ENCODE results near the gene ERCC6L2. TPM values are rescaled to one million over a fixed set of nuclear protein-coding genes. Genes with fewer than 3 reads are reported as not detected.

Gene ERCC6L2
- total and polyA plus RNA-seq, 2 donors: 13.3 to 67.0 TPM

DNA sequence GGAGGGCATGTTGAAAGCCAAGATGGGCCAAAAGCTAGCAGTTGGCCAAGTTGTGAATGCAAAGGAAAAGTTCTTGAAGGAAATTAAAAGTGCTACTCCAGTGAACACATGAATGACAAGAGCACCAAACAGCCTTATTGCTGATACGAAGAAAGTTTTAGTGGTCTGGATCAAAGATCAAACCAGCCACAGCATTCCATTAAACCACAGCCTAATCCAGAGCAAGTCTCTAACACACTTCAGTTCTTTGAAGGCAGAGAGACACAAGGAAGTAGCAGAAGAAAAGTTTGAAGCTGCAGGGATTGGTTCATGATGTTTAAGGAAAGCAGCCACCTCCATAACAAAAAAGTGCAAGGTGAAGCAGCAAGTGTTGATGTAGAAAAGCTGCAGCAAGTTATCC is 71.6 kb downstream of the ERCC6L2 start:
- WGBS: 98% methylated on average over 1 of the region's 1 CpG
- DNase-seq (ENCODE audit: low read depth in 6 of 9, low spot score in 9 of 9): no peak
- Histone ChIP-seq H3K27me3 (ENCODE audit: control insufficient read depth in 2 of 2, insufficient read depth in 1 of 2, low read length in 1 of 2) (no peaks in the 10 kb centered on the region), H3K36me3 (ENCODE audit: control insufficient read depth in 2 of 2, insufficient read depth in 2 of 2, low read length in 1 of 2) (peaks cover 8 to 16% of the 10 kb centered on the region in 2 donors), H3K4me1 (ENCODE audit: control insufficient read depth in 2 of 2, insufficient read depth in 2 of 2, low read length in 2 of 2) (no peaks in the 10 kb centered on the region), H3K27ac (ENCODE audit: low read depth in 1 of 2, low read length in 1 of 2) (no peak overlapping the region), H3K4me3 (ENCODE audit: low read length in 2 of 2) (no peak overlapping the region), H3K9me3 (ENCODE audit: control insufficient read depth in 2 of 2, insufficient read depth in 1 of 2, low read length in 1 of 2) (peaks cover 4 to 5% of the 10 kb centered on the region in 2 donors)

DNA sequence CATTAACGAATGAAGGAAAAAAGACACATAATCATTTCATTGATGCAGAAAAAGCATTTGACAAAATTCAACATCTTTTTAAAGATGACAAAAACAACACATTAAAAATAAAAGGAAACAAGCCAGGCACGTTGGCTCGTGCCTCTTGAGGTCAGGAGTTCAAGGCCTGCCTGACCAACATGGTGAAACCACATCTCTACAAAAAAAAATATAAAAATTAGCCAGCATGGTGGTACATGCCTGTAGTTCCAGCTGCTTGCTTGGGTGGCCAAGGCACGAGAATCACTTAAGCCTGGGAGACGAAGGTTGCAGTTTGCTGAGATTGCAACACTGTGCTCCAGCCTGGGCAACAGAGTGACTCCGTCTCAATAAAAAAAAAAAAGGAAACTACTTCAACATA is 77.0 kb downstream of the ERCC6L2 start:
- H3K27ac ChIP-seq (ENCODE audit: low read depth in 1 of 2, low read length in 1 of 2): no peak overlapping the region
- no peak overlapping the region for H3K4me3 ChIP-seq (ENCODE audit: low read length in 2 of 2)
- H3K4me1 ChIP-seq (ENCODE audit: control insufficient read depth in 2 of 2, insufficient read depth in 2 of 2, low read length in 2 of 2): no peaks in the 10 kb centered on the region
- 97% methylated on average over 6 of the region's 6 CpGs for WGBS
- H3K27me3 ChIP-seq (ENCODE audit: control insufficient read depth in 2 of 2, insufficient read depth in 1 of 2, low read length in 1 of 2): no peaks in the 10 kb centered on the region
- peaks cover 8 to 10% of the 10 kb centered on the region in 2 donors for H3K36me3 ChIP-seq (ENCODE audit: control insufficient read depth in 2 of 2, insufficient read depth in 2 of 2, low read length in 1 of 2)
- peaks cover 0 to 4% of the 10 kb centered on the region in 2 donors for H3K9me3 ChIP-seq (ENCODE audit: control insufficient read depth in 2 of 2, insufficient read depth in 1 of 2, low read length in 1 of 2)
- no peak for DNase-seq (ENCODE audit: low read depth in 6 of 9, low spot score in 9 of 9)

DNA sequence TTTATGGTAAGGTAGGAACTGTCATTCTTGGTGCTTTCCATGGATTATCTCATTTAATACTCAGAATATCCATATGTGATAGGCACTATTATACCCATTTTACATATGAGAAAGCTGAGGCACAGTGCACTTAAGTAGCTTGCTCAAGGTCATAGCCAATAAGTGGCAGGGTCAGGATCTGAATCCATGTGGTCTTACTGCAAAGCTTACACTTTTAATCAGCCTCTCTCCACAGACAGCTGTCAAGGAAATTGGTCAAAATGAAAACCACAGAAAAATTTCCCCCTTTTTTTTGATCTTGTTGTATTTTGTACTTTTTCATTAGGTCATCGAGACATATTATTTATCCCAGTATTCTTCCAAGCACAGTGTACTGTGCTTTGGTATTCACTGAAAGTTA is 78.5 kb downstream of the ERCC6L2 start:
- H3K4me1 ChIP-seq (ENCODE audit: control insufficient read depth in 2 of 2, insufficient read depth in 2 of 2, low read length in 2 of 2): no peaks in the 10 kb centered on the region
- no peaks in the 10 kb centered on the region for H3K27me3 ChIP-seq (ENCODE audit: control insufficient read depth in 2 of 2, insufficient read depth in 1 of 2, low read length in 1 of 2)
- no peak overlapping the region for H3K4me3 ChIP-seq (ENCODE audit: low read length in 2 of 2)
- WGBS: 94% methylated on average over 1 of the region's 1 CpG
- H3K27ac ChIP-seq (ENCODE audit: low read depth in 1 of 2, low read length in 1 of 2): no peak overlapping the region
- no peak for DNase-seq (ENCODE audit: low read depth in 6 of 9, low spot score in 9 of 9)
- no peaks in the 10 kb centered on the region for H3K9me3 ChIP-seq (ENCODE audit: control insufficient read depth in 2 of 2, insufficient read depth in 1 of 2, low read length in 1 of 2)
- H3K36me3 ChIP-seq (ENCODE audit: control insufficient read depth in 2 of 2, insufficient read depth in 2 of 2, low read length in 1 of 2): peaks cover 8 to 10% of the 10 kb centered on the region in 2 donors

DNA sequence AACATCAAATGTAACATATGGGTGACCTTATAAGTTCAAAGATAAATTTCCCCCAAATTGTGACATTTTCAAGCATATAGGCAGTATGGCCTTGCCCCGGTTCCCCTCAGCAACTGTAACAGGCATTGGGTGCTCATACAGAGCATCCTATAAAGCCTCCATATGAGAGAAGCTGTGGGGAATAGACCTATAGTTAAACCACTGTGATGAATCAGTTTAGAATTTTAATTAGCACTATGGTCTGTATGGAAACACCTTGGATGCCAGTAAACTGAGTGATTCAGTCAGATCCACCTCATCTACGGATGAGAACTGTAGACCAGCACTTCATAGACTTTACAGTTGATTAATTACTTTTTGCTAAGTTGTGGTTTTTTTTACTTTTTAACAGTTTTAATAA is 79.4 kb downstream of the ERCC6L2 start:
- WGBS: 98% methylated on average over 2 of the region's 2 CpGs
- H3K4me1 ChIP-seq (ENCODE audit: control insufficient read depth in 2 of 2, insufficient read depth in 2 of 2, low read length in 2 of 2): no peaks in the 10 kb centered on the region
- H3K9me3 ChIP-seq (ENCODE audit: control insufficient read depth in 2 of 2, insufficient read depth in 1 of 2, low read length in 1 of 2): no peaks in the 10 kb centered on the region
- H3K27ac ChIP-seq (ENCODE audit: low read depth in 1 of 2, low read length in 1 of 2): no peak overlapping the region
- no peaks in the 10 kb centered on the region for H3K27me3 ChIP-seq (ENCODE audit: control insufficient read depth in 2 of 2, insufficient read depth in 1 of 2, low read length in 1 of 2)
- no peak overlapping the region for H3K4me3 ChIP-seq (ENCODE audit: low read length in 2 of 2)
- H3K36me3 ChIP-seq (ENCODE audit: control insufficient read depth in 2 of 2, insufficient read depth in 2 of 2, low read length in 1 of 2): peaks cover 8 to 10% of the 10 kb centered on the region in 2 donors
- DNase-seq (ENCODE audit: low read depth in 6 of 9, low spot score in 9 of 9): no peak

DNA sequence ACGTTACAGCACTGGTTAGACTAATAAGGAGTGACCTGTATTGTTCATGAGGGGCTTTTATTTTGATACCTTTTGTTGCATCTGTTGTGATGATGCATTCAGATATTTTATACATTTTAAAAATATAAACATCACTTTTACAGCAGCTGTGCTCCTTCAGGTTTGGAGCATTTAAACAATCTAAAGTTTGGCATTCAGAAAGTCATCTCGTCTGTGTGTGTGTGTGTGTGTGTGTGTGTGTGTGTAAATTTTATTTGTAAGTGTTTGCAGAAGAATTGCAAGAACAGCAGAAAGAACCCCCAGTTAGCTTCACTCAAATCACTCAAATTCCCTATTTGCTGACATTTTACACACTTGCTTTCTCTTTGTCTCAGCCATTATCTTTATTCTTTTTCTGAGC is 87.4 kb downstream of the ERCC6L2 start:
- Histone ChIP-seq H3K27me3 (ENCODE audit: control insufficient read depth in 2 of 2, insufficient read depth in 1 of 2, low read length in 1 of 2) (no peaks in the 10 kb centered on the region), H3K36me3 (ENCODE audit: control insufficient read depth in 2 of 2, insufficient read depth in 2 of 2, low read length in 1 of 2) (no peaks in the 10 kb centered on the region), H3K4me1 (ENCODE audit: control insufficient read depth in 2 of 2, insufficient read depth in 2 of 2, low read length in 2 of 2) (no peaks in the 10 kb centered on the region), H3K27ac (ENCODE audit: low read depth in 1 of 2, low read length in 1 of 2) (no peak overlapping the region), H3K9me3 (ENCODE audit: control insufficient read depth in 2 of 2, insufficient read depth in 1 of 2, low read length in 1 of 2) (no peaks in the 10 kb centered on the region), H3K4me3 (ENCODE audit: low read length in 2 of 2) (no peak overlapping the region)
- 98% methylated on average over 2 of the region's 2 CpGs for WGBS
- DNase-seq (ENCODE audit: low read depth in 6 of 9, low spot score in 9 of 9): no peak

DNA sequence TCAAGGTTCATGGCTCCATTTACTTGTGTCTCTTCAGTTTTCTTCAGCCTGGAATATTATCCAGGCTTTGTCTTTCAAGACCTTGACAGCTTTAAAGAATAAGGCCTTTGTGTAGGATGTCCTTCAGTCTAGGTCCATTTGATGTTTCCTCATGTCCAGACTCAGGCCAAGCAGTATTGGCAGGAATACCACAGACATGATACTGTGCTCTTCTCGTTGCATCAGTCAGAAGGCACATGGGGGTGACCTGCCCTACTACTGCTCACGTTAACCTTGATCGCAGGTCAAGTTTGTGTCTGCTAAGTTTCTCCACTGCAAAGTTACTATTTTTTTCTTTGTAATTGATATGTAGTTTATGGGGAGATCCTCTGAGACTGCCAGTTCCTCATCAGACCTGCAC is 88.2 kb downstream of the ERCC6L2 start:
- no peak overlapping the region for H3K4me3 ChIP-seq (ENCODE audit: low read length in 2 of 2)
- H3K36me3 ChIP-seq (ENCODE audit: control insufficient read depth in 2 of 2, insufficient read depth in 2 of 2, low read length in 1 of 2): no peaks in the 10 kb centered on the region
- no peak overlapping the region for H3K27ac ChIP-seq (ENCODE audit: low read depth in 1 of 2, low read length in 1 of 2)
- DNase-seq (ENCODE audit: low read depth in 6 of 9, low spot score in 9 of 9): no peak
- H3K27me3 ChIP-seq (ENCODE audit: control insufficient read depth in 2 of 2, insufficient read depth in 1 of 2, low read length in 1 of 2): no peaks in the 10 kb centered on the region
- H3K4me1 ChIP-seq (ENCODE audit: control insufficient read depth in 2 of 2, insufficient read depth in 2 of 2, low read length in 2 of 2): no peaks in the 10 kb centered on the region
- H3K9me3 ChIP-seq (ENCODE audit: control insufficient read depth in 2 of 2, insufficient read depth in 1 of 2, low read length in 1 of 2): no peaks in the 10 kb centered on the region
- 99% methylated on average over 3 of the region's 3 CpGs for WGBS

DNA sequence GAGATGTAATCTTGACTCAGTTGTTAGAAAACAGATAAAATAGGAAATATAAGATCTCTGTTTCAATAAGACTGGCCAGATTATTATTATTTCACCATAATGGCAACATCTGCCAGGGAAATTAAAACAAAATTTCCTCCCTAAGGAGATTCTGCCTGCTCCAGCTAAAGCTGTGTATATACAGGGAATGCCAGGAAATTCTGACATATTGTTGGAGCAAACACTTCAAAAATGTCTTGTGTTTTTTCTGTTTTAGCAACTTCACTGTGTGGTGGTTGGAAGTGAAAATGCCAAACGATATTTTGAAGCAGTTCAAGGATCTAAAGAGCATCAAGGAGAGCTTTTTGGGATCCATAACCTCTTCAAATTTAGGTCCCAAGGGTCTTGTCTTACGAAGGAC is 90.8 kb downstream of the ERCC6L2 start:
- Histone ChIP-seq H3K36me3 (ENCODE audit: control insufficient read depth in 2 of 2, insufficient read depth in 2 of 2, low read length in 1 of 2) (no peaks in the 10 kb centered on the region), H3K27me3 (ENCODE audit: control insufficient read depth in 2 of 2, insufficient read depth in 1 of 2, low read length in 1 of 2) (no peaks in the 10 kb centered on the region), H3K4me3 (ENCODE audit: low read length in 2 of 2) (no peak overlapping the region), H3K9me3 (ENCODE audit: control insufficient read depth in 2 of 2, insufficient read depth in 1 of 2, low read length in 1 of 2) (no peaks in the 10 kb centered on the region), H3K27ac (ENCODE audit: low read depth in 1 of 2, low read length in 1 of 2) (no peak overlapping the region), H3K4me1 (ENCODE audit: control insufficient read depth in 2 of 2, insufficient read depth in 2 of 2, low read length in 2 of 2) (no peaks in the 10 kb centered on the region)
- DNase-seq (ENCODE audit: low read depth in 6 of 9, low spot score in 9 of 9): no peak
- 91% methylated on average over 2 of the region's 2 CpGs for WGBS

DNA sequence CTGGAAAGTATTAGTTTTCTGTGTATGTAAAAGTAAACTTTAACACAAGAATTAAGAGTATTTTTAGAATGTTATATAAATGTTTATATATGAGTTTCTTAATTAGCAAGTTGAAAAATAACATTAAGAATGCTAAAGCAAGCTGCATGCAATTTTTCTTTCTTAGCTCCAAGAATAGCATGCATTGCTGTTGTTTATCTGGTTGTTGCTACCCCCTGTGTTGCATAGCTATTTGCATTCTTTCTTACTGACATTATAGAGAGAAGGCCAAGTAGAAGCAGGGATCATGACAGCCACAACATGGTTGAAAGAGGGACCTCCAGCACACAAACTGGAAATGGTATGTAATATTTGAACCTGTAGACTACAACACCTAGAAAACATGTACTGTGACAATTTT is 94.8 kb downstream of the ERCC6L2 start:
- Histone ChIP-seq H3K36me3 (ENCODE audit: control insufficient read depth in 2 of 2, insufficient read depth in 2 of 2, low read length in 1 of 2) (peaks cover 8 to 9% of the 10 kb centered on the region in 2 donors), H3K9me3 (ENCODE audit: control insufficient read depth in 2 of 2, insufficient read depth in 1 of 2, low read length in 1 of 2) (no peaks in the 10 kb centered on the region), H3K27ac (ENCODE audit: low read depth in 1 of 2, low read length in 1 of 2) (no peak overlapping the region), H3K4me3 (ENCODE audit: low read length in 2 of 2) (no peak overlapping the region), H3K4me1 (ENCODE audit: control insufficient read depth in 2 of 2, insufficient read depth in 2 of 2, low read length in 2 of 2) (no peaks in the 10 kb centered on the region), H3K27me3 (ENCODE audit: control insufficient read depth in 2 of 2, insufficient read depth in 1 of 2, low read length in 1 of 2) (no peaks in the 10 kb centered on the region)
- DNase-seq (ENCODE audit: low read depth in 6 of 9, low spot score in 9 of 9): no peak

DNA sequence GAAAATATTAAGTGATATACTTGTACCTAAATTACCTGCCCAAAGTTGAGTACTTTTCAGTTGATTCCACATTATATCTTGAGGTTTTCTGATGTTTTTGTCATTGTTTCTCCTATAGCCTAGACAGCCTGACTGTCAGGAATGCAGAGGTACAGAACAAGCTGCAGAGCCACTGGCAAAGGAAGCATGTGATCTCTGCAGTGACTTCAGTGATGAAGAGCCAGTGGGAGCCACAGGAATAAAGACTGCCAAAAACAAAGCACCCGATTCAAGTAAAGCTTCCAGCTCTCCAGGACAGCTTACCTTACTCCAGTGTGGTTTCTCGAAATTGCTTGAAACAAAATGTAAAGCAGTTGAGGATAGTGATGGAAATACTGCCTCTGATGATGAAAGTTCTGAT is 96.3 kb downstream of the ERCC6L2 start:
- WGBS: 98% methylated on average over 2 of the region's 2 CpGs
- Histone ChIP-seq H3K36me3 (ENCODE audit: control insufficient read depth in 2 of 2, insufficient read depth in 2 of 2, low read length in 1 of 2) (peaks cover 9 to 12% of the 10 kb centered on the region in 2 donors), H3K27ac (ENCODE audit: low read depth in 1 of 2, low read length in 1 of 2) (no peak overlapping the region), H3K4me1 (ENCODE audit: control insufficient read depth in 2 of 2, insufficient read depth in 2 of 2, low read length in 2 of 2) (no peaks in the 10 kb centered on the region), H3K9me3 (ENCODE audit: control insufficient read depth in 2 of 2, insufficient read depth in 1 of 2, low read length in 1 of 2) (no peaks in the 10 kb centered on the region), H3K4me3 (ENCODE audit: low read length in 2 of 2) (no peak overlapping the region), H3K27me3 (ENCODE audit: control insufficient read depth in 2 of 2, insufficient read depth in 1 of 2, low read length in 1 of 2) (no peaks in the 10 kb centered on the region)
- DNase-seq (ENCODE audit: low read depth in 6 of 9, low spot score in 9 of 9): no peak

DNA sequence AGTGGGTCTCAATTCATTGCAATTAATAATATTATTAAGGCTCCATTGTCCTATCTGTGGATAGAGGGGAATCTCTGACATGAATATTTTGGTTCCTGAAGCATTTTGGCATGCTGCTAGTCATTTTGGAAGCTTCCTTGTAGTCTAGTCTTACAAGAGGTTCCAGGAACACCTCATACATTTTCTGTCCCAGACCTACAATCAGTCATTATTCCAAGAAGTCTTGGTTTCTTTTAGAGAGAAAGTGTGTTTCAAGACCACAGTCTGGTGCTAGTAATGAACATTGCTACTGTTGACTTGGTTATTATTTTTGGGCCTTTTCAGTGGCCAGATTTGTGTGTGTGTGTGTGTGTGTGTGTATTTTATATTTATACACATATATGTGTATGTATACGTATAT is 98.9 kb downstream of the ERCC6L2 start:
- Histone ChIP-seq H3K9me3 (ENCODE audit: control insufficient read depth in 2 of 2, insufficient read depth in 1 of 2, low read length in 1 of 2) (no peaks in the 10 kb centered on the region), H3K27me3 (ENCODE audit: control insufficient read depth in 2 of 2, insufficient read depth in 1 of 2, low read length in 1 of 2) (no peaks in the 10 kb centered on the region), H3K27ac (ENCODE audit: low read depth in 1 of 2, low read length in 1 of 2) (no peak overlapping the region), H3K36me3 (ENCODE audit: control insufficient read depth in 2 of 2, insufficient read depth in 2 of 2, low read length in 1 of 2) (peaks cover 13 to 14% of the 10 kb centered on the region in 2 donors), H3K4me1 (ENCODE audit: control insufficient read depth in 2 of 2, insufficient read depth in 2 of 2, low read length in 2 of 2) (no peaks in the 10 kb centered on the region), H3K4me3 (ENCODE audit: low read length in 2 of 2) (no peak overlapping the region)
- no peak for DNase-seq (ENCODE audit: low read depth in 6 of 9, low spot score in 9 of 9)
- WGBS: 95% methylated on average over 1 of the region's 1 CpG

Measured in thymus (tissue), 11 donors.